Endothelial cell of umbilical vein (primary cell): ENCODE results near the gene URAD. TPM values are rescaled to one million over a fixed set of nuclear protein-coding genes. Genes with fewer than 3 reads are reported as not detected.

Source experiments
- BruUV-seq: library from RNA; stranded (reverse); fragments of 400-500 nt; replicated peaks from 2 replicates; lab custom pipeline; 2021; lab: Mats Ljungman, UMichigan
- CTCF ChIA-PET: fragments of 300-600, 350-600 bp; sonication (Branson Sonifier 250); formaldehyde crosslinking; loops from one replicate; lab custom pipeline; 2021; ENCODE audit warnings: antibody characterized with exemption, inconsistent platforms; lab: Charles Lee
- POLR2A ChIA-PET: fragments of 300-600, 350-600 bp; sonication (Branson Sonifier 250); formaldehyde crosslinking; loops from one replicate; lab custom pipeline; 2021; ENCODE audit warnings: antibody characterized with exemption, inconsistent platforms; lab: Charles Lee
- DNase-seq: peaks from one replicate; pipeline ENCODE4 v3.0.0-alpha.2; 2011; ENCODE audit warnings: low read depth, low spot score
- FAIRE-seq: peaks from 2 replicates; lab custom pipeline; 2011; peaks lifted over from hg19 to GRCh38; lab: Jason Lieb, UNC
- H2AFZ ChIP-seq: 2 replicates; pipeline ENCODE4 v1.6.0; 2012; ENCODE audit warnings: low read depth, low read length, control low read depth, inconsistent platforms
- H3K27ac ChIP-seq: 2 replicates; pipeline ENCODE4 v1.5.1; 2011; ENCODE audit warnings: low read depth, mild to moderate bottlenecking, control low read depth, low read length, moderate library complexity; ENCODE audit not compliant: insufficient read depth
- H3K27me3 ChIP-seq, 2 experiments: 2 replicates each; pipeline versions ENCODE4 v1.6.0 to v1.6.1; 2011; ENCODE audit warnings: low read length in 2 of 2, mixed read lengths in 1 of 2; ENCODE audit not compliant: control insufficient read depth in 2 of 2, insufficient read depth in 2 of 2
- H3K36me3 ChIP-seq, 2 experiments: 2 replicates in 1 of 2; 3 replicates in 1 of 2; pipeline ENCODE4 v1.5.1; 2011; ENCODE audit warnings: low read length in 2 of 2, mild to moderate bottlenecking in 1 of 2, moderate library complexity in 1 of 2; ENCODE audit not compliant: control insufficient read depth in 2 of 2, insufficient read depth in 2 of 2; ENCODE audit errors: extremely low read depth in 1 of 2
- H3K4me1 ChIP-seq: 3 replicates; pipeline ENCODE4 v1.5.1; 2011; ENCODE audit warnings: mild to moderate bottlenecking, low read length; ENCODE audit not compliant: control insufficient read depth, insufficient read depth; ENCODE audit errors: extremely low read depth
- H3K4me2 ChIP-seq: 2 replicates; pipeline ENCODE4 v1.6.1; 2011; ENCODE audit warnings: low read length, control low read depth, mixed read lengths; ENCODE audit not compliant: insufficient read depth
- H3K4me3 ChIP-seq, 3 experiments: fragments of 200-600 bp in 1 of 3; sonication (generic), shearing (Covaris generic) in 1 of 3; replicated peaks in 1 of 3; 2 replicates each; pipeline ENCODE4 v1.5.1; 2011 to 2016; ENCODE audit warnings: control low read depth in 3 of 3, low read length in 3 of 3, mild to moderate bottlenecking in 2 of 3, inconsistent platforms in 1 of 3, low read depth in 1 of 3, moderate library complexity in 1 of 3; ENCODE audit not compliant: insufficient read depth in 1 of 3
- H3K79me2 ChIP-seq: 2 replicates; pipeline ENCODE4 v1.6.0; 2012; ENCODE audit warnings: low read length, inconsistent platforms; ENCODE audit not compliant: control insufficient read depth, insufficient read depth
- H3K9ac ChIP-seq: replicated peaks from 2 replicates; pipeline ENCODE3; 2011; ENCODE audit warnings: low read length, control low read depth; ENCODE audit not compliant: insufficient read depth; ENCODE audit errors: extremely low read depth
- H3K9me1 ChIP-seq: replicated peaks from 3 replicates; pipeline ENCODE4 v1.6.0; 2011; ENCODE audit warnings: mild to moderate bottlenecking, low read length; ENCODE audit not compliant: control insufficient read depth, insufficient read depth; ENCODE audit errors: extremely low read depth
- H3K9me3 ChIP-seq: replicated peaks from 2 replicates; pipeline ENCODE4 v1.5.1; 2012; ENCODE audit warnings: low read length, inconsistent platforms; ENCODE audit not compliant: control insufficient read depth, insufficient read depth
- H4K20me1 ChIP-seq: replicated peaks from 2 replicates; pipeline ENCODE3; 2011; ENCODE audit warnings: mild to moderate bottlenecking, low read length; ENCODE audit not compliant: control insufficient read depth, insufficient read depth; ENCODE audit errors: extremely low read depth
- CTCF ChIP-seq, 2 donors: IDR thresholded peaks; 1 replicate in 1 of 2; 2 replicates in 1 of 2; pipeline ENCODE4 v1.5.1; 2011; ENCODE audit warnings: low read length in 2 of 2, mild to moderate bottlenecking in 2 of 2, moderate library complexity in 2 of 2, control low read depth in 1 of 2, inconsistent platforms in 1 of 2, low read depth in 1 of 2; ENCODE audit not compliant: insufficient read depth in 1 of 2; ENCODE audit errors: extremely low read depth in 1 of 2
- EZH2 ChIP-seq: IDR thresholded peaks from 2 replicates; pipeline ENCODE4 v1.6.1; 2012; ENCODE audit warnings: borderline replicate concordance, low read depth, mild to moderate bottlenecking, moderate library complexity, low read length, inconsistent platforms; ENCODE audit not compliant: severe bottlenecking
- FOS ChIP-seq: IDR thresholded peaks from 2 replicates; pipeline ENCODE4 v1.6.1; 2011; ENCODE audit warnings: mild to moderate bottlenecking, low read length, moderate library complexity, borderline replicate concordance; ENCODE audit not compliant: insufficient read depth
- GATA2 ChIP-seq: IDR thresholded peaks from 2 replicates; pipeline ENCODE4 v1.7.0; 2011; ENCODE audit warnings: low read depth, mild to moderate bottlenecking, moderate library complexity, mixed read lengths, low read length; ENCODE audit not compliant: insufficient read length, insufficient read depth
- JUN ChIP-seq: IDR thresholded peaks from 2 replicates; pipeline ENCODE4 v1.6.1; 2011; ENCODE audit warnings: borderline replicate concordance, low read depth; ENCODE audit not compliant: insufficient read length, insufficient read depth
- MAX ChIP-seq: IDR thresholded peaks from 2 replicates; pipeline ENCODE4 v1.6.1; 2011; ENCODE audit not compliant: insufficient read depth, insufficient read length
- MYC ChIP-seq: IDR thresholded peaks from one replicate; pipeline ENCODE4 v1.6.1; 2011; ENCODE audit warnings: mild to moderate bottlenecking, low read depth, low read length
- POLR2A ChIP-seq: IDR thresholded peaks from 2 replicates; pipeline ENCODE4 v1.6.1; 2012; ENCODE audit warnings: low read depth, mild to moderate bottlenecking, control low read depth, low read length
- POLR2AphosphoS5 ChIP-seq: IDR thresholded peaks from 2 replicates; pipeline ENCODE4 v1.6.1; 2012; ENCODE audit warnings: low read depth, mild to moderate bottlenecking, control low read depth, low read length, moderate library complexity; ENCODE audit not compliant: insufficient read depth
- dilution Hi-C: fragments of 300-500 bp; cut with MboI; formaldehyde crosslinking; loops from one replicate; pipeline ENCODE4 v1.15.0; 2019; ENCODE audit warnings: low sequenced_read_pairs; ENCODE audit not compliant: extremely low pct_ligation_motif_present
- intact Hi-C: fragments of 100-400 bp; cut with micrococcal nuclease; formaldehyde crosslinking; loops from one replicate; pipeline ENCODE4 v1.10.0; 2022
- polyA plus RNA-seq, 4 experiments: library from polyadenylated mRNA; depleted of rRNA in 3 of 4; stranded (reverse) in 3 of 4; unstranded in 1 of 4; fragments of >200 nt; gene quantifications; 2 replicates each; pipeline versions ENCODE4 v1.2.1 to v1.2.3, GENCODE V29; 2011 to 2012; ENCODE audit warnings: missing spikeins in 1 of 4
- total RNA-seq: library from RNA; stranded (reverse); gene quantifications from 2 replicates; pipeline ENCODE4 v1.2.3, GENCODE V29; 2021

The URAD gene
- total and polyA plus RNA-seq, 2 donors (not counting 3 experiments of a cell fraction or from before 2014, with no cell fraction given) = not detected

GRCh38 chr13:28022848-28023518, 34.5 kb upstream of the URAD start:
- DNase-seq (no peak), FAIRE-seq (no peak)
- Histone ChIP-seq H3K4me1 (no peaks in the 10 kb centered on the region), H3K4me3 (no peak overlapping the region), H3K9me1 (no peaks in the 10 kb centered on the region), H3K9me3 (no peaks in the 10 kb centered on the region), H3K27ac (no peak overlapping the region), H3K36me3 (no peaks in the 10 kb centered on the region), H3K4me2 (no peak overlapping the region), H3K79me2 (no peaks in the 10 kb centered on the region), H4K20me1 (no peaks in the 10 kb centered on the region), H3K9ac (no peak overlapping the region), H3K27me3 (peaks cover 0 to 2% of the 10 kb centered on the region in 2 experiments), H2AFZ (no peak overlapping the region)
- ChIA-PET POLR2A (no interaction called here), CTCF (no interaction called here)
- no peak for TF ChIP-seq MYC
- TF ChIP-seq POLR2A = no peak
- TF ChIP-seq CTCF (IDR thresholded peaks at IDR 0.05; ENCODE audit: extremely low read depth in 1 of 2, insufficient read depth in 1 of 2, low read depth in 1 of 2, low read length in 2 of 2) = no peak
- no peak for TF ChIP-seq FOS
- no peak for TF ChIP-seq EZH2
- TF ChIP-seq POLR2AphosphoS5 = no peak
- no peak for TF ChIP-seq JUN
- no peak for TF ChIP-seq MAX
- no peak for TF ChIP-seq GATA2
- dilution Hi-C loops = no loop called here
- intact Hi-C loops = no loop called here
- BruUV-seq = no TSS peak
